Hematopoietic multipotent progenitor cell treated with erythropoietin and hydrocortisone succinate and interleukin-3 and kit ligand, for 15 days (in vitro differentiated cells): Measurements from ENCODE around the gene SCAF8.
"Not testable (repeated sequence)": the region's sequence is repeated elsewhere in the genome, so short reads cannot be mapped to it uniquely, and the experiment has no call there.

Experiments used
- DNase-seq: peaks from one replicate; pipeline ENCODE4 v3.0.0-alpha.2; 2015; ENCODE audit warnings: low spot score

SCAF8 gene

DNA sequence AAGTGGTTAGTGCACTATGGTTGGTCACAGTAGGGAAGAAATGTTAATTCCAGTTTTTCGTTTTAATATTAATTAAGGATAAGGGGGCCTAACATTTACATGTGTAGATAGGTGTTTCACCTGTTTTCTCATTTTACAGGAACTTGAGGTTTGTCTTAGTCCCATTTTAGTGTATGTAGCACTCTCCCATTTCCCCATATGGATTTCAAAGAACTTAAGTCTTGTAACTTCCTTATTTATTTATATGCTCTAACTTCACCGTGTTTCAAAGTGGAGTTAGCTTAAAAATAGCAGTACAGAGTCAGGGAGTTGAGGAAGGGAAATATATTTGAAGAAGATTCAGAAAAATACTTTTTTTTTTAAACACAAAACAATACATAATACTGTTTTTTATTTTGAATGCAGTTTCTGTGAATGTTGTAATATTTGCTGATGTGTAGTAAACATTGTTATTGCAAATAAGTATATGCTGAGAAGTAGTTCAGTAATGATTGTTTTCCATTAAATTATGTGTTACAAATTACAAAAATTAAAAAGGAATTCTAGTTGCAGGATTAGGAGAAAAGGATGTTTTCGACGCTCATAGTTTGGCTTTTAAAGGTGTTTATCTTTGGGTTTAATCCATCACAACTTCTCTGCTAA lies 3.5 kb downstream of the SCAF8 start:
- DNase-seq, result no peak

DNA sequence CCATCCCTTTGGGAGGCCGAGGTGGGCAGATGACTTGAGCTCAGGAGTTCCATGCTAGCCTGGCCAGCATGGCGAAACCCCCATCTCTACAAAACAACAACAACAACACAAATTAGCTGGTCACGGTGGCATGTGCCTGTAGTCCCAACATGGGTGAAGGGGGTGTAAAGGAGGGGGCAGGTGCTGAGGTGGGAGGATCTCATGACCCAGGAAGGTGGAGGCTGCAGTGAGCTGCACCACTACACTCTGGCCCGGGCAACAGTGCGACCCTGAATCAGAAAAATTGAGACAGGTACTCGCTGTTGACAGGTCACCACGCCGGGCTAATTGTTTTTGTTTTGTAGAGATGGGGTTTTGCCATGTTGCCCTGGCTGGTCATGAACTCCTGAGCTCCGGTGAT lies 4.2 kb downstream of the SCAF8 start:
- DNase-seq, result no peak

DNA sequence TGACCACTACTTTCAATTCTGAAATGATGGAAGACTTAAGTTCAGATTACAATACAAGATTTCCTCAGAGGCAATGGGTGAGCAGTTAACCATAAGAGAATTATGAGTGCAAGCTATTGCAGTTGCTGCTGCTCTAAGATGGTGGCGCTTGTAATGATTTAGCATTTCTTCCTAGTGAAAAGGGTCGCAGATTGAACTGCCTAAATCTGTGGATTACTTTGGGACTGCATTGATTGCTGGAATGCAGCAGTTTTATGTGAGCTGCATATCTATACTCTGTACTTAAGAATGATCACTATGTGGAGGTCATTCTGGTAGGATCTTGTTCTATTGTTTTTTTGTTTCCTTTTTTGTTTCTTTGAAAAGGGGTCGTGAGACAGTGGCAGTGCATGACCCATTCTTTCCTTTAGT lies 5.3 kb downstream of the SCAF8 start:
- DNase-seq, result no peak

DNA sequence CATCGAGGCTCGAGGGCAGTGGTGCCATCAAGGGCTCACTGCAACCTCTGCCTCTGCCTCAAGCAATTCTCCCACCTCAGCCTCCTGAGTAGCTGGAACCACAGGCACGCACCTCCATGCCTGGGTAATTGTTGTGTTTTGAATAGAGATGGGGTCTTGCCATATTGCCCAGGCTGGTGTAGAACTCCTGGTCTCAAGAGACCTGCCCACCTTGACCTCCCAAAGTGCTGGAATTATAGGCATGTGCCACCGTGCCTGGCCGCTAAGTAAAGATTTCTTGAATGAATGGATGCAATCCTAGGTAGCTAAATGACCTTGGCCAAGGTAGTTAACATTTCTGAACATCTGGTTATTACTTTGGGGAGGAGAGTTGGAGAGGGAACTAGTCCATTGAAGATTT lies 7.4 kb downstream of the SCAF8 start:
- no peak for DNase-seq

DNA sequence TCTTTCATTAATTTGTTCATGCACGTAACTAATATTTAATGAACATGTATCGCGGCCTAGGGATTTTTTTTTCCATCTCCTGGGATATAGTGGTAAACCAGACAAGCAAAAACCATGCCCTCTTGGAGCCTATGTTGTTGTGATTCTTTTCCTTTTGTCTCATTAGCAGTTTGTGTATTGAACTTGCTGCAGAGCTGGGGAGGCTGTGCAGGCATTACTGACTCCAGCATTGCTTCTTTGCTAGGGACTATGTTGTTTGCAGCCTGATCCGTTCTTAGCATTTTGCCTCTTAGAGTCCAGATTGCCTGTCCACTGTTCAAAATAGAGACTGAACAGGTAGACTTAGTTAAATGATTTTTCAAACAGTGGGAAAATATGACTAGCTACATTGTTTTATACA lies 9.7 kb downstream of the SCAF8 start:
- no peak for DNase-seq

DNA sequence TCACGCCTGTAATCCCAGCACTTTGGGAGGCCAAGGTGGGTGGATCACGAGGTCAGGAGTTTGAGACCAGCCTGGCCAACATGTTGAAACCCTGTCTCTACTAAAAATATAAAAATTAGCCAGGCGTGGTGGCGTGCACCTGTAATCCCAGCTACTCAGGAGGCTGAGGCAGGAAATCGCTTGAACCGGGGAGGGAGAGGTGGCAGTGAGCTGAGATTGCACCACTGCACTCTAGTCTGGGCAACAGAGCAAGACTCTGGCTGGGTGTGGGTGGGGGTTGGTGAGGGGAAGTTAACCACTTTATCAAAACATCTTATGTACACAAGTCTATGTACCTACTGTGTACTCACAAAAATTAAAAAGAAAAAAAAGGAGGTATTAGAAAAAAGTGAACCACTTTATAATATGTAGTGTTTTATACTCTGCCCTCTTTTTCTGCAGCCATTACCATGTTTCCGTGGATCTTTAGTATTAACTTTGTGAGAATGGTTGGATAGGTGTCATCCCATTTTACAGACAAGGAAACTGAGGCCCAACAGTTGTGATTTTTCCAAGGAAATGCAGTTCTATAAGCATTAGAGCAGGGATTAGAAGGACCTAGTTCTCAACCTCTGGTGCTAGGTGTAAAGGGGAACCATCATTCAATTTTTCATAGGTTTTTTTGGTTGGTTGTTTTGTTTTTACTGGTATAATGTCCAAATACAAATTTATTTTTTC lies 11.0 kb downstream of the SCAF8 start:
- not testable (repeated sequence) for DNase-seq

DNA sequence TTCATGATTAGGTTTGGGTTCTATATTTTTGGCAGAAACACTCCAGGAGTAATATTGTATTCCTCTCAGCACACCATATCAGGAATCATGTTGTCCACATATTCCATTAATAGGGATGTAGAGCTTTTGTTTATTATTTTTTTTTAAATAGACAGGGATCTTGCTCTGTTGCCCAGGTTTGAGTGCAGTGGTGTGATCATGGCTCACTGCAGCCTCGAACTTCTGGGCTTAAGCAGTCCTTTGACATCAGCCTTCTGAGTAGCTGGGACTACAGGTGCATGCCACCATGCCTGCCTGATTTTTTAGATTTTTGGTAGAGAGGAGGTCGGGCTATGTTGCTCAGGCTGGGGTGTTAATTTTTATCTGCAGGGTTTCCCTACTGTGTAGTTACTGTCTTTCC lies 12.0 kb downstream of the SCAF8 start:
- no peak for DNase-seq

DNA sequence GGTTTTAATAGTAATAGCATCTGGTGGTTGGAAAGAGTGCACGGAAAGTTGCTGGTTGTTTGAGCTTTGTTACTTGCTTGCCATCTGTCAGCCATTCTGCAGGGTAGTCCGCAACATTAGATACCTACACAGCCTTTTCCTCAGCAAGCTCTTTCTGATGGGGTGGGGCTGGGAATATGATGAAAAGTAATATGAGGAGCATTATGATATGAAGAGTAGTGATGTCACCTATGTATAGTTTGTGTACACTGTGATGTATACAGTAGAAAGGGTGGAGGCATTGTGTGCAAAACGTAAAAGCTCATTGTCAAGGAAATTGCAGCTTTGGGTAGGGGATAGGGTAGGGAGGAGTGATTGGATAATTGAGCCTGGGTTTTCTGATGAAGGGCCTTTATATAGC lies 16.1 kb downstream of the SCAF8 start:
- no peak for DNase-seq

DNA sequence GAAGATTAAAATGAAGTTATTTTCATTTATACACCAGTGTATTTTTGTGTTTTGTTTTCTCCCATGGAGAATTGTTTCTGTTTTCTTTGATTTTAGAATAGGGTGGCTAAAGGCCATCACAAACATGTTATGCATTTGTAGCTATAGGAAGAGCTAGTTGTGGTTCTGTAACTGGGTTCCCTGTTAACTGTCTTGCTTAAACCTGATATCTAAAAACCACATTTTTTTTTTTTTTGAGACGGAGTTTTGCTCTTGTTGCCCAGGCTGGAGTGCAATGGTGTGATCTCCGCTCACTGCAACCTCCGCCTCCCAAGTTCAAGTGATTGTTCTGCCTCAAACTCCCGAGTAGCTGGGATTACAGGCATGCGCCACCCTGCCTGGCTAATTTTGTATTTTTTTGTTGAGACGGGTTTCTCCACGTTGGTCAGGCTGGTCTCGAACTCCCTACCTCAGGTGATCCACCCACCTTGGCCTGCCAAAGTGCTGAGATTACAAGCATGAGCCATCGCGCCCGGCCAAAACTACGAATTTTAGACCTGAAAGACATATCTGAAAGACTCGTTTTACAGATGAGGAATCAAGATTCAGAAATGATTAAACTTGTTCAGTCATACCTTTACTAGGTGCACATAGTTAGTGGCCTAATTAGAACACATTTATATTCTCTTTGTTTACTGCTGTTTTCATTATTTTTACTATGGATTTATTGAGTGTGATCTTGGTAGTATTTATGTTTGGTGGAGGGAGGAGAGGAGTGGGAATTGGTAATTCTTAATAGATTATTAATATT lies 18.0 kb downstream of the SCAF8 start:
- DNase-seq, result no peak

DNA sequence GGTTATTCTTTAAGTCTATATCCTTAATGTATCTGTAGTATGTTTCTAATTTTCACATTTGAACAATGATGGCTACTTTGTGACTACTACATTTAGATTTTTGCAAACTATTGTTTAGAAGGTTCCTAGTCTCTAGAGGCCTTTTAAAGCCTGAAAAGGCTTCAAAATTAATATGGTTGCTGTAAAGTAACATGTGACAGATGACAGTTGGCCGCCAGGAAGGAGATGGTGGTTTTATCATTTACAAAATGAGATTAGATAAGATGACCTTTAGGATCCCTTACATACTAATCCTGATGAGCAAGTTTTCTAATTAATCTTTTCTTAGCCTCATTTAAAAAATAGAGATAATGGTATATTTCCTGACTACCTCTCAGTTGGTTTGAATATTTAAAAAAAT lies 18.8 kb downstream of the SCAF8 start:
- DNase-seq, result no peak

DNA sequence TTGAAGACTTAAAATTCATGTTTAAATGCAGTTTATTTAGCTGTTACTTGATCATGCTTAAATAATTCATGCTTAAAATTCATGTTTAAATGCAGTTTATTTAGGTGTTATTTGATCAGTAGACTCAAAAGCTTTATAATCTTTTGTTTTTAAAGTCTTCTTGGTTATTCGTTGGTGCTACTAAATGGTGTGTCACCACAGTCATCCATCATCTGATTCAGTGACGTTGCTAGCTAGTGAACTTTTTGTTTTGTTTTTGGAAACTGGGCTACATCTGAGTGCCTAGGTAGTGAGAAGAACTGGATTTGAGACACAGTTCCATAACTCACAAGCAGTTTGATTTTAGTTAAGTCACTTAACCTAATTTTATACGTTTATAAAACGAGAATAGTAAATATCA lies 20.9 kb downstream of the SCAF8 start:
- no peak for DNase-seq

DNA sequence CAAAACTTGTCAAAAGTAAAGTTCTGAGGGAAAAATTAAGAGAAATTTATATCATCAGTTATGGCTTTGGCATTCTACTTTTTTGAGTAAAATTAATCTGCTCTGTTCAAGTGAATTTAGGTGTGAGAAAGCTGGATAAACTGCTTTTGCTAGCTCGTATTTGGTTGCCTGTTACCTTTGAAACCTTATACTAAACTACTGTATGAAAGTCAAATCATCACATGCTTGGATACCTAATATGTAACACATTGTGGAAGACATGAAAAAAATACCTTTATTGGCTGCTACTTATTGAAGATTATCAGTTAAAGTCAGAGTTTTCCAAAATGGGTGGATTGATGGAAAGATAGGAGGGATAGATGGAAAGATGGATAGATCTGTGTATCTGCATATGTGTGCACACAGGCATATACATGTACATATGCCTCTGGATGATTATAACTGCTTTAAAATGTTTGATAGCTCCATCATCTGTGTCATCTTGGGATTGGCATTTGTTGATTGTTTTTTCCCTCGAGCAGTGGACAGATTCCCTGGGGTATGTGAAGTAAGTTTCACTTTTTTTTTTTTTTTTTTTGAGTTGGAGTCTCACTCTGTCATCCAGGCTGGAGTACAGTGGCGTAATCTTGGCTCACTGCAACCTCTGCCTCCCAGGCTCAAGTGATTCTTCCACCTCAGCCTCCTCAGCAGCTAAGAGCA lies 24.3 kb downstream of the SCAF8 start:
- no peak for DNase-seq

DNA sequence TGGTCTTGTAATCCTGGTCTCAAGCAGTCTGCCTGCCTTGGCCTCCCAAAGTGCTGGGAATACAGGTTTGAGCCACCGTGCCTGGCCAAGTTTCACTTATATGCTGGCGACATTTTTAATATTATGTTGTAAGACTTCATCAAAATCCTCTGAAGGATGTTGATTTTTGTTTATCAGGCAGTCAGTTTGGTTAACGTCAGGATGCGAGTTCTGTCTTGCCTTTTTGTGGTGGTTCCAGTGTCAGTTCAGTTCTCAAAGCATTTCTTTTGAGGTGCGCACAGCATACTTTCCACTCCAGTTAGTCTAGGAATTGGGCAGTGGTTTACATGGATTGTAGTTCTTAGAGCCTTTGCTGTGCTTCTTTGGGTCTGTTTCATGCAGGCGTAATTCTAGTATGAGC lies 24.9 kb downstream of the SCAF8 start:
- DNase-seq, result no peak

DNA sequence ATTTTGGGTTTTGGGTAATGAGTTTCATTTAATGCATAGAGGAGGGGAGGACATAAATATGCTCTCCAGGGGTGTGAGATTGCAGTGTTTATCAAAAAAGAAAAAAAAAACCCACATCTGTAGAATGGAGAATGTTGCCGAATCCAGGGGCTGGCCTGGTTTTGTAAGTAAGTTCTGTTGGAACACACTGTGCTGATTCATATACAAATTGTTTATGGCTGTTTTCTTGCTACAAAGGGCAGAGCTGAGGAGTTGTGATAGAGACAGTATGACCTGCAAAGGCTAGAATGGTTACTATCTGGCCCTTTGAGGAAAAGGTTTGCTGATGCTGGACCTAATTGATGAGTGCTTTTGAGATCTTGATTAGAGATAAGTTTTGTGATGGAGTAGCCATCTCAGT lies 30.4 kb downstream of the SCAF8 start:
- DNase-seq, result no peak

DNA sequence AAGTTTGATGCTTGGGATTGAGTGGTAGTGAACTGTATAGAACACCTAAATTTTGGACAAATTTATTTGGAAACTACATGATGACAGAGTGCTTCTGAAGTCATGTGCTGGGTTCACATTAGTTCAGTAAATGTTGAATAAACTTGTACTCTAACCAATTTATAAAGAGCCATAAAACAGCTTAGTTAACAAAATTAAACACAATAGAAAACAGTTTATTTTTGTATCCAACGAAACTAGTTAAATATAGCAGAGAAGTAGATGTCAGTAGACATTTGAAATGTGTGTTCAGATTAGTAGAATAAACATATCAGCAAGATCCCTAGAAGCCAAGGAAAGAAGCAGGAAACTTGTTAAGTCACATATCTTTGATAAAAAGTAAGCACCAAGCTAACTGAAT lies 32.1 kb downstream of the SCAF8 start:
- DNase-seq, result no peak

DNA sequence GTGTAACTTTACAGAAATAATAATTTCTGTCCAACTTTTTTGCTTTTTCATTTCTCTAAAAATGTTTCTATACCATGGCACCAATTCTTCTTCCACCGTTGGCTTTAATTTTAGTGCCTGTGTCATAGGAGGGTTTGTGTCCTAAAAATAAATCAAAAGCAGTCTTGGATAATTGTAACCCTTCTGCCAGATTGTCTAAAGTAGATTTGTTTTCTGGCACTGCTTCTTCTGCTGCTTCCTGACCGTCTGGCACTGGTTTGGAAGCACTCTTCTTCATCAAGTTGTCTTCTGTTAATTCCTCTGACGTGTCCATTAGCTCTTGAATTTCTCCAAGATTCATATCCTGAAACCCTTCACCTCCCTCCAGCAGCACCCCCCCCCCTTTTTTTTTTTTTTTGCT lies 33.1 kb downstream of the SCAF8 start:
- DNase-seq, result no peak

DNA sequence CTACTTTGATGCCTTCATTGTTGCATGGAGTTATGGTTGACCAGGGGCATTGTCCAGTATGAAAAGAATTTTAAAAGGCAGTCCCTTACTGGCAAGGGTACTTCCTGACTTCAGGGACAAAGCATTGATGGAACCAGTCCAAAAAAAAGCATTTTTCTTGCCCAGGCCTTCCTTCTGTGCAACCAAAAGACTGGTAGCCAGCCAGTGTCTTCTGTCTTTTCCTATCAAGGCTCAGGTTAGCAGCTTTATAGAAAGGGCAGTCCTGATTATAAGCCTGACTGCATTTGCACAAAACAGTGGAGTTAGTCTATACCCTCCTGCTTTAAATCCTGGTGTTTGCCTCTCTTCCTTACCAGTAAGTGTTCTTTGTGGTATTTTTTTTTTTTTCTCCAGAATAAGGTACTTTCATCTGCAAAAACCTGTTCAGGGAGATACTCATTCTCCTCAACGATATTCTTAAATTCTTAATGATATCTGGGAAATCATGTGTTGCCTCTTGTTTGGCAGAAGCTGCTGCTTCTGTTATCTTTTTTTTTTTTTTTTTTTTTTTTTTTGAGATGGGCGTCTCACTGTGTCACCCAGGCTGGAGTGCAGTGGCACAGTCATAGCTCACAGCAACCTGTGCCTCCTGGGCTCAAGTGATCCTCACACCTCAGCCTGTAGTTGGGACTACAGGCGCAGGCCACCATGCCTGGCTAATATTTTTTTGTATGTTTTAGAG lies 33.9 kb downstream of the SCAF8 start:
- DNase-seq, result peak; percentile 57

DNA sequence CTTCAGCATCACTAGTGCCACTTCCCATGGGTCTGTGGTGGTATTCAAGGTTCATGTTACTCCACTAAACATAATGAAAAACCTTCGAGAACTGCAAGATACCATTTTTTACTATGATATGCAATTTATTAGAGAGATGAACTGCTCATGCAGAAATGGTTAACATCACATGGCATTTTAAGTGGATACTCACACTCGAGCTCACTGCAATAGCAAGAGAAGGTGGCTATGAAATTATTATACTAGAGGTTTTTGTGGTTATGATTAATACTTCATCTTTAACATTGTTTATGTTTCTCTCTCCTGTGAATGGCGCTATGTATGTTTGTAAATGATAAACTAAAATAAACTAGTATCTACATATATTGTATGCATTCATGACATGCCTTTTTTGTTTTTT lies 35.1 kb downstream of the SCAF8 start:
- DNase-seq, result no peak

DNA sequence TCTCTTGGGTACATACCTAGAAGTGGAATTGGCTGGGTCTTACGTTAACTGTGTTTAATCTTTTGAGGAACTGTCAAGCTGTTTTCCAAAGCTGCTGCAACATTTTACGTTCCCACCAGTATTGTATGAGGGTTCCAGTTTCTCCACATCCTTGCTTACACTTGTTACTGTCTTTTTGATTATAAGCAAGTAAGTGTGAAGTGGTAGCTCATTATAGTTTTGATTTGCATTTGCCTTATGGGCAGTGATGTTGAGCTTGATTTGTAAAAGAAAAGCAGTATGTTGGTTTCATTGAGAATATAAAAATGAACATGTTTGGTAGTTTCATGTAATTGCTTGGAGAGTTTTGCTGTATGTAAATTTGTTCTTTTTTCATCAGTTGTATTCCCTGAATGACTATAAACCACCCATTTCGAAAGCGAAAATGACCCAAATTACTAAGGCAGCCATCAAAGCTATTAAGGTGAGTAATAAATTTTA lies 40.4 kb downstream of the SCAF8 start:
- no peak for DNase-seq

DNA sequence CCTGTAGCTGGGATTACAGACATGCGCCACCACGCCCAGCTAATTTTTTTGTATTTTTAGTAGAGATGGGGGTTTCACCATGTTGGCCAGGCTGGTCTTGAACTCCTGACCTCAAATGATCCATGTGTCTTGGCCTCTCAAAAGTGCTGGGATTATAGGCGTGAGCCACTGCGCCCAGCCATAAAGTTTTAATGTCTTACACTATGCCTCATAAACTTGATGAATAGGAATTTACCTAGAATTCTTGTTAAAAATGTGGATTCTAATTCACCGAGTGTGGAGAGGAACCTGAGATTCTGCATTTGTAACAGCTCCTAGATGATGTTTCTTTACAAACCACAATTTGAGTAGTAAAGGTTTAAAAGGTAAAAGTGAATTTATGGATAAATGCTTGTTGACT lies 45.9 kb downstream of the SCAF8 start:
- not testable (repeated sequence) for DNase-seq

DNA sequence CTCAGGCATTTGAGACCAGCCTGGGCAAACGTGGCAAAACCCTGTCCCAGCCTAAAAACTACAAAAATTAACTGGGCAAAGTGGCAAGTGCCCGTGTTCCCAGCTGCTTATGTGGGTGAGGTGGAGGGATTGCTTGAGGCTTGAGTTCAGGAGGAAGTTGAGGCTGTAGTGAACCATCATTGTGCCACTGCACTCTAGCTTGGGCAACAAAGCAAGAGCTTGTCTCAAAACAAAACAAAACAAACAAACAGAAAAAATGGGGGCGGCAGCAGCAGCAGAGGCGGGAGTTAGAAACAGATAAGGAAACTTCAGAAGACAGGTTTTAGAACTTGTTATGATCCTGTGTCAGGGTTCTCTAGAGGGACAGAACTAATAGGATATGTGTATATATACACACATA lies 49.0 kb downstream of the SCAF8 start:
- DNase-seq, result no peak

DNA sequence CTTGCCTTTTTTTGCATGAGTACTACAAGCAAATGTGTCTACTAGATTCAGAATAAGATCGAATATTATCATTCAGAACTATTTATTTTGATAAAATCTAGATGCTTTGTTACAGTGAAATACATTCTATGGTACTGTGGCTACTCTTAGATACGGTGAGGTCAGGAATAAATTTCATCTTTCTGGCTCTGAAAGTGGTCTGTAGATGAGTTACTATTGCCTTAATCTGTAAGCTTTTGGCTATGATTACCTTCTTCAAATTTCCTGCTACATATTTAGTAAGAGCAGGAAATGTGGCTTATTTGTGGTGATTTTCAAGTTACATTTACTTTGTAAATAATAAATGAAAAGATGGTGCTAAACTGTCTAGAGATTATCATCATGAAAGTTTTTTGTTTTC lies 50.0 kb downstream of the SCAF8 start:
- DNase-seq, result no peak
